SK-N-SH (cell line): ENCODE measurements around the gene HDAC4. TPM values are rescaled to one million over a fixed set of nuclear protein-coding genes. Genes with fewer than 3 reads are reported as not detected.

ENCODE experiments used
- CTCF ChIA-PET: fragments of 300-600, 350-600 bp; formaldehyde crosslinking; extraction: SDS; loops from one replicate; lab custom pipeline; 2021; lab: Yijun Ruan, JAX
- POLR2A ChIA-PET: fragments of 350-600 bp; sonication (Branson Sonifier 250); formaldehyde crosslinking; extraction: SDS; loops from one replicate; lab custom pipeline; 2020; ENCODE audit warnings: antibody characterized with exemption, inconsistent platforms; lab: Yijun Ruan, JAX
- DNase-seq: peaks from one replicate; pipeline ENCODE4 v3.0.0; 2012
- H2AFZ ChIP-seq: fragments of 200-600 bp; sonication (generic); 2 replicates; pipeline ENCODE4 v1.8.1; 2016; ENCODE audit warnings: antibody characterized with exemption, mild to moderate bottlenecking, low read depth
- H3F3A ChIP-seq: fragments of 200-600 bp; sonication (generic); replicated peaks from 2 replicates; pipeline ENCODE3; 2016; ENCODE audit warnings: antibody characterized with exemption, mild to moderate bottlenecking; ENCODE audit not compliant: insufficient read depth
- H3K27ac ChIP-seq, 2 experiments: fragments of 200-500 bp in 1 of 2; fragments of 200-600 bp in 1 of 2; sonication (Bioruptor generic) in 1 of 2; sonication (generic), shearing (Covaris generic) in 1 of 2; 2 replicates each; pipeline versions ENCODE4 v1.5.1 to v1.6.1; 2014 to 2016; ENCODE audit warnings: low read depth in 2 of 2, inconsistent platforms in 1 of 2, low read length in 1 of 2, mild to moderate bottlenecking in 1 of 2, mixed read lengths in 1 of 2
- H3K27me3 ChIP-seq: fragments of 200-600 bp; sonication (generic), shearing (Covaris generic); 2 replicates; pipeline ENCODE4 v1.6.1; 2016; ENCODE audit warnings: mixed run types; ENCODE audit not compliant: insufficient read depth
- H3K36me3 ChIP-seq, 2 experiments: fragments of 200-500 bp in 1 of 2; fragments of 200-600 bp in 1 of 2; sonication (Bioruptor generic) in 1 of 2; sonication (generic) in 1 of 2; replicated peaks in 1 of 2; 2 replicates each; pipeline versions ENCODE3 to v1.5.1; 2014 to 2016; ENCODE audit warnings: low read length in 1 of 2, mild to moderate bottlenecking in 1 of 2; ENCODE audit not compliant: insufficient read depth in 2 of 2, control insufficient read depth in 1 of 2
- H3K4me1 ChIP-seq, 2 experiments: fragments of 200-500 bp in 1 of 2; fragments of 200-600 bp in 1 of 2; sonication (Bioruptor generic) in 1 of 2; sonication (generic), shearing (Covaris generic) in 1 of 2; 2 replicates each; pipeline versions ENCODE4 v1.5.1 to v1.6.1; 2014 to 2016; ENCODE audit warnings: low read depth in 1 of 2, low read length in 1 of 2, mixed run types in 1 of 2; ENCODE audit not compliant: insufficient read depth in 2 of 2, control insufficient read depth in 1 of 2
- H3K4me2 ChIP-seq: fragments of 200-600 bp; sonication (generic), shearing (Covaris generic); 2 replicates; pipeline ENCODE4 v1.6.1; 2017; ENCODE audit warnings: mixed run types
- H3K4me3 ChIP-seq, 2 experiments: fragments of 200-500 bp in 1 of 2; fragments of 200-600 bp in 1 of 2; sonication (Bioruptor generic) in 1 of 2; sonication (generic), shearing (Covaris generic) in 1 of 2; 2 replicates each; pipeline versions ENCODE4 v1.5.1 to v1.8.1; 2014 to 2016; ENCODE audit warnings: low read depth in 2 of 2, inconsistent platforms in 1 of 2, low read length in 1 of 2, mild to moderate bottlenecking in 1 of 2, mixed read lengths in 1 of 2, moderate library complexity in 1 of 2
- H3K79me2 ChIP-seq: fragments of 200-600 bp; sonication (generic); 2 replicates; pipeline ENCODE4 v1.8.1; 2017; ENCODE audit warnings: mild to moderate bottlenecking; ENCODE audit not compliant: insufficient read depth
- H3K9ac ChIP-seq: fragments of 200-600 bp; sonication (generic); 2 replicates; pipeline ENCODE4 v1.6.1; 2017; ENCODE audit warnings: mixed run types
- H3K9me2 ChIP-seq: fragments of 200-600 bp; sonication (generic); 2 replicates; pipeline ENCODE4 v1.6.1; 2017; ENCODE audit warnings: mixed run types
- H3K9me3 ChIP-seq: fragments of 200-600 bp; sonication (generic); 2 replicates; pipeline ENCODE4 v1.6.1; 2017; ENCODE audit warnings: mixed run types, mild to moderate bottlenecking, moderate library complexity
- H4K20me1 ChIP-seq: fragments of 200-600 bp; sonication (generic); 2 replicates; pipeline ENCODE4 v1.6.1; 2017; ENCODE audit warnings: mild to moderate bottlenecking, mixed run types; ENCODE audit not compliant: insufficient read depth
- CHD2 ChIP-seq: fragments of 150-350 bp; IDR thresholded peaks from 2 replicates; pipeline ENCODE4 v1.6.1; 2018; ENCODE audit warnings: low read length; ENCODE audit not compliant: partially characterized antibody
- RAD21 ChIP-seq: IDR thresholded peaks from 2 replicates; pipeline ENCODE4 v1.6.1; 2012; ENCODE audit warnings: mild to moderate bottlenecking, low read length
- RCOR1 ChIP-seq: fragments of 150-350 bp; IDR thresholded peaks from 2 replicates; pipeline ENCODE4 v1.6.1; 2017; ENCODE audit warnings: antibody characterized with exemption, low read length
- REST ChIP-seq: IDR thresholded peaks from 2 replicates; pipeline ENCODE4 v1.6.1; 2012; ENCODE audit warnings: mild to moderate bottlenecking, low read depth, low read length, moderate library complexity
- SMC3 ChIP-seq: IDR thresholded peaks from 2 replicates; pipeline ENCODE4 v1.6.1; 2012; ENCODE audit warnings: low read depth, low read length, improper control_type of control experiment
- YY1 ChIP-seq: IDR thresholded peaks from 2 replicates; pipeline ENCODE4 v1.4.0; 2012; ENCODE audit warnings: low read depth, mild to moderate bottlenecking
- ZBTB33 ChIP-seq: IDR thresholded peaks from 2 replicates; pipeline ENCODE4 v1.4.0; 2012; ENCODE audit warnings: low read depth, borderline replicate concordance
- WGBS: methylation state at CpG from one replicate; pipeline ENCODE4 v1.1.6; 2017; ENCODE audit warnings: low lambda C conversion rate; 5-methylcytosine and 5-hydroxymethylcytosine counted together
- polyA plus RNA-seq, 3 experiments: library from polyadenylated mRNA; depleted of rRNA; stranded (reverse); fragments of >200 nt; gene quantifications; 2 replicates each; pipeline ENCODE4 v1.2.3, GENCODE V29; 2012

Gene HDAC4
- polyA plus RNA-seq, 1 of the 3 experiments (the other 2 are of a cell fraction) = 5.5 TPM

GRCh38 chr2:239040152-239040761 lies 360.6 kb downstream of the HDAC4 start:
- Histone ChIP-seq H3K4me2 (no peak overlapping the region), H2AFZ (no peak overlapping the region), H3K27me3 (no peaks in the 10 kb centered on the region), H3K4me3 (no peak overlapping the region), H3K79me2 (no peaks in the 10 kb centered on the region), H3K27ac (no peak overlapping the region), H3K36me3 (no peaks in the 10 kb centered on the region), H4K20me1 (no peaks in the 10 kb centered on the region), H3K9ac (no peak overlapping the region), H3F3A (no peaks in the 10 kb centered on the region), H3K9me3 (no peaks in the 10 kb centered on the region), H3K4me1 (peaks cover 0 to 11% of the 10 kb centered on the region in 2 experiments; a peak in 1 of 4 replicates), H3K9me2 (no peaks in the 10 kb centered on the region)
- POLR2A ChIA-PET = interaction anchor here (0.9 kb wide), 1 partner anchor 53 kb away, joined by 3 read pairs; no protein-coding TSS in a partner anchor
- no peak for DNase-seq
- TF ChIP-seq ZBTB33 = no peak
- no peak for TF ChIP-seq SMC3
- TF ChIP-seq, all 33 proteins: peak for 0
- WGBS = 71% methylated on average over 15 of the region's 15 CpGs
- CTCF ChIA-PET = interaction anchor here (0.7 to 5.4 kb wide), 5 partner anchors 12 to 271 kb away, joined by 3 to 39 read pairs (median 3); no protein-coding TSS in a partner anchor

GRCh38 chr2:239039479-239039861 lies 361.4 kb downstream of the HDAC4 start:
- no peak overlapping the region for H3K27ac ChIP-seq
- no peak overlapping the region for H3K9ac ChIP-seq
- CTCF ChIA-PET = interaction anchor here (0.7 to 5.4 kb wide), 6 partner anchors 11 to 952 kb away, joined by 3 to 39 read pairs (median 3); no protein-coding TSS in a partner anchor
- no peaks in the 10 kb centered on the region for H4K20me1 ChIP-seq
- TF ChIP-seq REST = no peak
- TF ChIP-seq RAD21 = no peak
- no peak for TF ChIP-seq YY1
- TF ChIP-seq CHD2 = no peak
- TF ChIP-seq RCOR1 = no peak
- no peak overlapping the region for H2AFZ ChIP-seq
- no peaks in the 10 kb centered on the region for H3K9me2 ChIP-seq
- peaks cover 0 to 14% of the 10 kb centered on the region in 2 experiments; a peak in 1 of 4 replicates for H3K4me1 ChIP-seq
- H3K4me2 ChIP-seq = no peak overlapping the region
- H3K4me3 ChIP-seq = no peak overlapping the region
- no peaks in the 10 kb centered on the region for H3K36me3 ChIP-seq
- WGBS = 65% methylated on average over 11 of the region's 11 CpGs
- DNase-seq = no peak
- no peaks in the 10 kb centered on the region for H3K9me3 ChIP-seq
- H3K27me3 ChIP-seq = no peaks in the 10 kb centered on the region
- POLR2A ChIA-PET = interaction anchor here (0.9 kb wide), 1 partner anchor 54 kb away, joined by 3 read pairs; no protein-coding TSS in a partner anchor
- H3F3A ChIP-seq = no peaks in the 10 kb centered on the region
- no peaks in the 10 kb centered on the region for H3K79me2 ChIP-seq
